Fibroblast of lung (primary cell): Measurements from ENCODE around the gene COX7B2. TPM values are rescaled to one million over a fixed set of nuclear protein-coding genes. Genes with fewer than 3 reads are reported as not detected.

Experiments used
- DNase-seq, 2 donors: peaks; one replicate each; pipeline versions ENCODE4 v3.0.0 to v3.0.0-alpha.2; 2010; ENCODE audit warnings: low read depth in 2 of 2
- H2AFZ ChIP-seq: 2 replicates; pipeline ENCODE4 v1.5.1; 2012; ENCODE audit warnings: low read length, control low read depth, inconsistent platforms
- H3K27ac ChIP-seq: 2 replicates; pipeline ENCODE4 v1.5.1; 2011; ENCODE audit warnings: low read length, control low read depth; ENCODE audit not compliant: insufficient read depth
- H3K27me3 ChIP-seq: 2 replicates; pipeline ENCODE4 v1.5.1; 2011; ENCODE audit warnings: mild to moderate bottlenecking, low read length; ENCODE audit not compliant: control insufficient read depth, insufficient read depth
- H3K36me3 ChIP-seq: 2 replicates; pipeline ENCODE4 v1.5.1; 2011; ENCODE audit warnings: low read length; ENCODE audit not compliant: control insufficient read depth, insufficient read depth
- H3K4me1 ChIP-seq: 2 replicates; pipeline ENCODE4 v1.5.1; 2011; ENCODE audit warnings: low read length; ENCODE audit not compliant: control insufficient read depth, insufficient read depth; ENCODE audit errors: extremely low read depth
- H3K4me2 ChIP-seq: 2 replicates; pipeline ENCODE4 v1.5.1; 2011; ENCODE audit warnings: low read length, control low read depth; ENCODE audit not compliant: insufficient read depth; ENCODE audit errors: extremely low read depth
- H3K4me3 ChIP-seq, 4 experiments: fragments of 200-600 bp in 1 of 4; sonication (generic) in 1 of 4; replicated peaks in 1 of 4; 2 replicates each; pipeline ENCODE4 v1.5.1; 2011 to 2016; ENCODE audit warnings: low read length in 4 of 4, low read depth in 3 of 4, mild to moderate bottlenecking in 3 of 4, control low read depth in 2 of 4, inconsistent platforms in 1 of 4, mixed read lengths in 1 of 4; ENCODE audit not compliant: insufficient read depth in 1 of 4; ENCODE audit errors: control extremely low read depth in 1 of 4
- H3K79me2 ChIP-seq: 2 replicates; pipeline ENCODE4 v1.5.1; 2012; ENCODE audit warnings: mild to moderate bottlenecking, low read length, inconsistent platforms; ENCODE audit not compliant: control insufficient read depth, insufficient read depth
- H3K9ac ChIP-seq: 2 replicates; pipeline ENCODE4 v1.5.1; 2011; ENCODE audit warnings: mild to moderate bottlenecking, low read length, control low read depth; ENCODE audit not compliant: insufficient read depth
- H3K9me3 ChIP-seq: 2 replicates; pipeline ENCODE4 v1.5.1; 2012; ENCODE audit warnings: low read depth, low read length; ENCODE audit not compliant: control insufficient read depth, insufficient read depth
- H4K20me1 ChIP-seq: 2 replicates; pipeline ENCODE4 v1.5.1; 2011; ENCODE audit warnings: low read length; ENCODE audit not compliant: control insufficient read depth, insufficient read depth; ENCODE audit errors: extremely low read depth
- CTCF ChIP-seq, 2 donors: IDR thresholded peaks in 1 of 2; conservative IDR thresholded peaks in 1 of 2; 1 replicate in 1 of 2; 2 replicates in 1 of 2; pipeline ENCODE4 v1.5.1; 2011 to 2012; ENCODE audit warnings: low read length in 2 of 2, control low read depth in 1 of 2, inconsistent platforms in 1 of 2, low read depth in 1 of 2, mild to moderate bottlenecking in 1 of 2
- EZH2 ChIP-seq: IDR thresholded peaks from 2 replicates; pipeline ENCODE4 v1.5.1; 2012; ENCODE audit warnings: low read length, control low read depth, mild to moderate bottlenecking; ENCODE audit errors: missing control alignments
- polyA plus RNA-seq, 2 donors: library from polyadenylated mRNA; depleted of rRNA in 1 of 2; stranded (reverse) in 1 of 2; unstranded in 1 of 2; fragments of >200 nt; gene quantifications; 2 replicates each; pipeline ENCODE4 v1.2.1, GENCODE V29; 2011 to 2012; ENCODE audit warnings: missing spikeins in 1 of 2
- total RNA-seq: library from RNA; depleted of rRNA; stranded (reverse); fragments of >200 nt; gene quantifications from 2 replicates; pipeline ENCODE4 v1.2.1, GENCODE V29; 2014

Gene COX7B2
- total and polyA plus RNA-seq, 2 donors (not counting 1 experiment from before 2014, with no cell fraction given) = not detected

- Histone ChIP-seq H3K4me1 (no peaks in the 10 kb centered on the region), H3K27ac (no peak overlapping the region), H3K4me3 (no peak overlapping the region), H3K9ac (no peak overlapping the region), H3K4me2 (no peak overlapping the region), H2AFZ (no peak overlapping the region), H3K36me3 (no peaks in the 10 kb centered on the region), H3K27me3 (no peaks in the 10 kb centered on the region), H4K20me1 (no peaks in the 10 kb centered on the region), H3K79me2 (no peaks in the 10 kb centered on the region), H3K9me3 (no peaks in the 10 kb centered on the region)
- TF ChIP-seq EZH2 = no peak
- no peak for TF ChIP-seq CTCF (conservative IDR thresholded peaks at IDR 0.05 in 1 of 2, IDR thresholded peaks at IDR 0.05 in 1 of 2; ENCODE audit: low read depth in 1 of 2, low read length in 2 of 2)
- DNase-seq = peak; percentile 24 to 45
Observed at GRCh38 chr4:46946919-46947536, 38.0 kb upstream of the COX7B2 start.

GRCh38 chr4:46945062-46945461 is 36.0 kb upstream of the COX7B2 start:
- no peak for TF ChIP-seq CTCF (conservative IDR thresholded peaks at IDR 0.05 in 1 of 2, IDR thresholded peaks at IDR 0.05 in 1 of 2; ENCODE audit: low read depth in 1 of 2, low read length in 2 of 2)
- no peak for TF ChIP-seq EZH2
- Histone ChIP-seq H3K27ac (no peak overlapping the region), H3K36me3 (no peaks in the 10 kb centered on the region), H2AFZ (no peak overlapping the region), H3K27me3 (no peaks in the 10 kb centered on the region), H3K4me3 (no peak overlapping the region), H3K9ac (no peak overlapping the region), H3K4me1 (no peaks in the 10 kb centered on the region), H3K4me2 (no peak overlapping the region), H4K20me1 (no peaks in the 10 kb centered on the region), H3K9me3 (no peaks in the 10 kb centered on the region), H3K79me2 (no peaks in the 10 kb centered on the region)
- no peak for DNase-seq

- TF ChIP-seq CTCF (conservative IDR thresholded peaks at IDR 0.05 in 1 of 2, IDR thresholded peaks at IDR 0.05 in 1 of 2; ENCODE audit: low read depth in 1 of 2, low read length in 2 of 2) = no peak
- no peak for TF ChIP-seq EZH2
- no peaks in the 10 kb centered on the region for H3K79me2 ChIP-seq
- H3K4me2 ChIP-seq = no peak overlapping the region
- no peaks in the 10 kb centered on the region for H3K9me3 ChIP-seq
- H3K4me1 ChIP-seq = no peaks in the 10 kb centered on the region
- no peaks in the 10 kb centered on the region for H3K36me3 ChIP-seq
- H3K27ac ChIP-seq = no peak overlapping the region
- H2AFZ ChIP-seq = no peak overlapping the region
- no peak overlapping the region for H3K9ac ChIP-seq
- no peaks in the 10 kb centered on the region for H3K27me3 ChIP-seq
- H4K20me1 ChIP-seq = no peaks in the 10 kb centered on the region
- no peak for DNase-seq
- no peak overlapping the region for H3K4me3 ChIP-seq
Observed at GRCh38 chr4:46944345-46944744, 35.3 kb upstream of the COX7B2 start.
